H9 (cell line): Measurements from ENCODE around the gene SERPING1. TPM values are rescaled to one million over a fixed set of nuclear protein-coding genes. Genes with fewer than 3 reads are reported as not detected.

Experiments
- DNase-seq: peaks from one replicate; pipeline ENCODE4 v3.0.0-alpha.2; 2017
- H2AFZ ChIP-seq: one replicate; pipeline ENCODE4 v1.6.1; 2013; ENCODE audit warnings: mild to moderate bottlenecking, low read length, control low read depth, moderate library complexity
- H2AK5ac ChIP-seq: 2 replicates; pipeline ENCODE4 v1.6.1; 2013; ENCODE audit warnings: low read length, control low read depth, mixed read lengths; ENCODE audit not compliant: insufficient read length
- H2BK120ac ChIP-seq: one replicate; pipeline ENCODE4 v1.6.1; 2013; ENCODE audit warnings: low read depth, mild to moderate bottlenecking, low read length, control low read depth, inconsistent platforms; ENCODE audit not compliant: poor library complexity, severe bottlenecking
- H2BK12ac ChIP-seq: 2 replicates; pipeline ENCODE4 v1.6.1; 2013; ENCODE audit warnings: low read length, control low read depth, mixed read lengths, low read depth; ENCODE audit not compliant: insufficient read length
- H2BK15ac ChIP-seq: 2 replicates; pipeline ENCODE4 v1.6.1; 2013; ENCODE audit warnings: low read depth, low read length, control low read depth
- H2BK20ac ChIP-seq: one replicate; pipeline ENCODE4 v1.6.1; 2013; ENCODE audit warnings: low read depth, mild to moderate bottlenecking, low read length, control low read depth, inconsistent platforms; ENCODE audit not compliant: poor library complexity, severe bottlenecking
- H2BK5ac ChIP-seq: 2 replicates; pipeline ENCODE4 v1.6.1; 2013; ENCODE audit warnings: low read length, control low read depth, mixed read lengths; ENCODE audit not compliant: insufficient read length
- H3K14ac ChIP-seq: 2 replicates; pipeline ENCODE4 v1.6.1; 2013; ENCODE audit warnings: low read length, control low read depth; ENCODE audit not compliant: insufficient read depth
- H3K18ac ChIP-seq: 2 replicates; pipeline ENCODE4 v1.6.1; 2013; ENCODE audit warnings: low read depth, mild to moderate bottlenecking, mixed read lengths, low read length, control low read depth; ENCODE audit not compliant: insufficient read length
- H3K23ac ChIP-seq: 2 replicates; pipeline ENCODE4 v1.6.1; 2013; ENCODE audit warnings: low read length, control low read depth, mixed read lengths, low read depth; ENCODE audit not compliant: insufficient read length
- H3K23me2 ChIP-seq: 2 replicates; pipeline ENCODE4 v1.6.1; 2013; ENCODE audit warnings: low read depth, mild to moderate bottlenecking, mixed read lengths, low read length, control low read depth; ENCODE audit not compliant: insufficient read length, poor library complexity, severe bottlenecking
- H3K27ac ChIP-seq: 2 replicates; pipeline ENCODE4 v1.5.1; 2013; ENCODE audit warnings: low read length, control low read depth, mixed read lengths, low read depth; ENCODE audit not compliant: insufficient read length
- H3K27me3 ChIP-seq: 2 replicates; pipeline ENCODE4 v1.6.1; 2013; ENCODE audit warnings: low read length, control low read depth, inconsistent platforms; ENCODE audit not compliant: insufficient read depth
- H3K4ac ChIP-seq: 2 replicates; pipeline ENCODE4 v1.6.1; 2013; ENCODE audit warnings: low read depth, mild to moderate bottlenecking, control low read depth, inconsistent platforms, low read length, moderate library complexity
- H3K4me1 ChIP-seq: 2 replicates; pipeline ENCODE4 v1.6.1; 2013; ENCODE audit warnings: low read length, control low read depth, inconsistent platforms; ENCODE audit not compliant: insufficient read depth
- H3K4me2 ChIP-seq: 2 replicates; pipeline ENCODE4 v1.6.1; 2013; ENCODE audit warnings: low read length, control low read depth, mixed read lengths; ENCODE audit not compliant: insufficient read length, insufficient read depth
- H3K56ac ChIP-seq: 2 replicates; pipeline ENCODE4 v1.6.1; 2013; ENCODE audit warnings: low read depth, mild to moderate bottlenecking, mixed read lengths, low read length, control low read depth; ENCODE audit not compliant: insufficient read length
- H3K79me1 ChIP-seq: 2 replicates; pipeline ENCODE4 v1.6.1; 2013; ENCODE audit warnings: low read depth, mild to moderate bottlenecking, moderate library complexity, low read length, control low read depth, inconsistent platforms; ENCODE audit not compliant: insufficient read depth, poor library complexity, severe bottlenecking
- H3K79me2 ChIP-seq: 2 replicates; pipeline ENCODE4 v1.6.1; 2013; ENCODE audit warnings: low read length, control low read depth, inconsistent platforms; ENCODE audit not compliant: insufficient read depth
- H3K9ac ChIP-seq: 2 replicates; pipeline ENCODE4 v1.6.1; 2013; ENCODE audit warnings: low read length, control low read depth, mixed read lengths; ENCODE audit not compliant: insufficient read length; ENCODE audit errors: extremely low read depth
- H3K9me3 ChIP-seq: one replicate; pipeline ENCODE4 v1.6.1; 2013; ENCODE audit warnings: low read depth, low read length, inconsistent platforms; ENCODE audit not compliant: control insufficient read depth
- H3T11ph ChIP-seq: one replicate; pipeline ENCODE4 v1.6.1; 2013; ENCODE audit warnings: mild to moderate bottlenecking, low read length, control low read depth, inconsistent platforms
- H4K20me1 ChIP-seq: one replicate; pipeline ENCODE4 v1.6.1; 2013; ENCODE audit not compliant: control insufficient read depth, insufficient read length, insufficient read depth
- H4K5ac ChIP-seq: 2 replicates; pipeline ENCODE4 v1.6.1; 2013; ENCODE audit warnings: low read depth, mild to moderate bottlenecking, mixed read lengths, low read length, control low read depth; ENCODE audit not compliant: insufficient read length
- H4K8ac ChIP-seq: replicated peaks from 2 replicates; pipeline ENCODE4 v1.6.1; 2013; ENCODE audit warnings: low read length, control low read depth, mixed read lengths, low read depth; ENCODE audit not compliant: insufficient read length
- H4K91ac ChIP-seq: 2 replicates; pipeline ENCODE4 v1.6.1; 2013; ENCODE audit warnings: low read depth, mild to moderate bottlenecking, moderate library complexity, mixed read lengths, low read length, control low read depth; ENCODE audit not compliant: insufficient read length
- H3K27ac Mint-ChIP-seq, 3 experiments: 2 replicates in 2 of 3; 3 replicates in 1 of 3; pipeline ENCODE4 v1.8.0; 2020 to 2021; ENCODE audit warnings: mixed read lengths in 3 of 3, mild to moderate bottlenecking in 1 of 3, moderate library complexity in 1 of 3
- H3K27me3 Mint-ChIP-seq: 2 replicates; pipeline ENCODE4 v1.8.0; 2021; ENCODE audit warnings: low read depth, mild to moderate bottlenecking, moderate library complexity, mixed read lengths
- H3K36me3 Mint-ChIP-seq, 3 experiments: 2 replicates in 2 of 3; 3 replicates in 1 of 3; pipeline ENCODE4 v1.8.0; 2020 to 2021; ENCODE audit warnings: low read depth in 3 of 3, mixed read lengths in 3 of 3; ENCODE audit not compliant: insufficient read depth in 1 of 3
- H3K4me1 Mint-ChIP-seq, 2 experiments: 2 replicates each; pipeline ENCODE4 v1.8.0; 2020; ENCODE audit warnings: mixed read lengths in 2 of 2
- H3K4me3 Mint-ChIP-seq, 2 experiments: 2 replicates in 1 of 2; 3 replicates in 1 of 2; pipeline ENCODE4 v1.8.0; 2020 to 2021; ENCODE audit warnings: mild to moderate bottlenecking in 2 of 2, mixed read lengths in 2 of 2, moderate library complexity in 1 of 2
- H3K9me3 Mint-ChIP-seq, 2 experiments: 2 replicates in 1 of 2; 3 replicates in 1 of 2; pipeline ENCODE4 v1.8.0; 2020; ENCODE audit warnings: mild to moderate bottlenecking in 2 of 2, mixed read lengths in 2 of 2, moderate library complexity in 1 of 2
- CTCF ChIP-seq: fragments of 200-600 bp; sonication (generic); conservative IDR thresholded peaks from 3 replicates; pipeline ENCODE4 v1.8.0; 2021; ENCODE audit warnings: antibody characterized with exemption, mild to moderate bottlenecking
- WGBS: extraction: QIAGEN DNeasy Blood & Tissue Kit; methylation state at CpG from one replicate; pipeline ENCODE4 v1.1.7; 2013; ENCODE audit warnings: missing lambda C conversion rate, low lambda C conversion rate, mixed read lengths; ENCODE audit not compliant: insufficient read length; ENCODE audit errors: extremely low coverage; 5-methylcytosine and 5-hydroxymethylcytosine counted together
- microRNA-seq: library from miRNA; unstranded; fragments of <30 nt; microRNA quantifications from one replicate; pipeline ENCODE4, GENCODE V29; 2020; ENCODE audit warnings: borderline microRNAs expressed
- total RNA-seq: library from RNA; stranded (reverse); gene quantifications from 2 replicates; pipeline ENCODE4 v1.2.1, GENCODE V29; 2021

The SERPING1 gene
- total RNA-seq, 1 experiment from 2014 or later: 35.2 TPM

- peaks cover 20 to 32% (median 31%) of the 10 kb centered on the region in 3 experiments for H3K36me3 Mint-ChIP-seq
- no peak for TF ChIP-seq CTCF
These were observed 66.5 kb downstream of the SERPING1 start for GRCh38 chr11:57663975-57664374.

More at GRCh38 chr11:57663975-57664374, 66.5 kb downstream of the SERPING1 start:
- H3K27ac ChIP-seq: no peak overlapping the region
- no peak overlapping the region for H3K14ac ChIP-seq
- H4K5ac ChIP-seq: no peak overlapping the region
- no peak overlapping the region for H3K27ac Mint-ChIP-seq
- H3K27me3 Mint-ChIP-seq: no peaks in the 10 kb centered on the region
- no peak overlapping the region for H3T11ph ChIP-seq
- H2AK5ac ChIP-seq: no peak overlapping the region
- WGBS: no CpG with 5 or more reads among the region's 9 CpGs
- H3K79me1 ChIP-seq: no peaks in the 10 kb centered on the region
- DNase-seq: no peak
- no peak overlapping the region for H2BK120ac ChIP-seq
- no peaks in the 10 kb centered on the region for H4K20me1 ChIP-seq
- no peak overlapping the region for H2BK15ac ChIP-seq
- H3K4me3 Mint-ChIP-seq: no peak overlapping the region; a peak in 1 of 5 replicates
- H2BK20ac ChIP-seq: no peak overlapping the region
- H3K18ac ChIP-seq: no peak overlapping the region
- no peaks in the 10 kb centered on the region for H3K27me3 ChIP-seq
- peaks cover 0 to 3% of the 10 kb centered on the region in 2 experiments; a peak in 3 of 5 replicates for H3K9me3 Mint-ChIP-seq
- no peak overlapping the region for H4K8ac ChIP-seq
- H3K4me1 ChIP-seq: no peaks in the 10 kb centered on the region
- no peak overlapping the region for H3K4me2 ChIP-seq
- H3K23ac ChIP-seq: no peak overlapping the region
- H3K4ac ChIP-seq: no peak overlapping the region
- H3K56ac ChIP-seq: no peak overlapping the region
- no peak overlapping the region for H4K91ac ChIP-seq
- no peaks in the 10 kb centered on the region for H3K9me3 ChIP-seq
- H2BK12ac ChIP-seq: no peak overlapping the region
- H3K9ac ChIP-seq: no peak overlapping the region
- no peak overlapping the region for H2BK5ac ChIP-seq
- H3K79me2 ChIP-seq: peaks cover 2% of the 10 kb centered on the region; the same call in 1 of the 2 replicates
- no peak overlapping the region for H2AFZ ChIP-seq
- peaks cover 6% of the 10 kb centered on the region for H3K23me2 ChIP-seq
- peaks cover 6% of the 10 kb centered on the region in 2 experiments for H3K4me1 Mint-ChIP-seq

Small RNAs within 50 kb of the gene (microRNA-seq; reads per million reads assigned to microRNA genes)
- 3,784 reads per million, percentile 98 among the genes with 10 or more reads in this experiment for gene MIR130A

Other genes with a start within 250 kb of the SERPING1 start
- gene PRG3, start 216.5 kb upstream of the SERPING1 start, total RNA-seq: not detected in 2 replicates
- gene PRG2, start 207.0 kb upstream of the SERPING1 start, total RNA-seq: 0.31 TPM in 1 of 2 replicates, not detected in the other
- gene SLC43A3, start 170.6 kb upstream of the SERPING1 start, total RNA-seq: 21.4 and 21.9 TPM in 2 replicates
- 7.0 and 7.1 TPM in 2 replicates for gene RTN4RL2, start 137.2 kb upstream of the SERPING1 start, total RNA-seq
- gene SLC43A1, start 82.0 kb upstream of the SERPING1 start, total RNA-seq: 16.3 and 17.0 TPM in 2 replicates
- gene TIMM10, start 66.9 kb upstream of the SERPING1 start, total RNA-seq: 126 and 130 TPM in 2 replicates
- gene SMTNL1, start 60.1 kb upstream of the SERPING1 start, total RNA-seq: 0.18 TPM in 1 of 2 replicates, not detected in the other
- gene UBE2L6, start 30.0 kb upstream of the SERPING1 start, total RNA-seq: 38.2 and 38.9 TPM in 2 replicates
- gene YPEL4, start 52.2 kb downstream of the SERPING1 start, total RNA-seq: 0.13 TPM in 1 of 2 replicates, not detected in the other
- gene CLP1, start 60.1 kb downstream of the SERPING1 start, total RNA-seq: 35.5 and 37.4 TPM in 2 replicates
- 65.2 and 67.2 TPM in 2 replicates for gene ZDHHC5, start 70.4 kb downstream of the SERPING1 start, total RNA-seq
- 17.6 and 17.9 TPM in 2 replicates for gene MED19, start 114.5 kb downstream of the SERPING1 start, total RNA-seq
- gene TMX2, start 114.9 kb downstream of the SERPING1 start, total RNA-seq: 91.1 and 91.3 TPM in 2 replicates
- 251 and 271 TPM in 2 replicates for gene SELENOH, start 143.8 kb downstream of the SERPING1 start, total RNA-seq
- not detected in 2 replicates for gene BTBD18, start 154.1 kb downstream of the SERPING1 start, total RNA-seq
- gene CTNND1, start 164.1 kb downstream of the SERPING1 start, total RNA-seq: 164 and 166 TPM in 2 replicates